Kidney epithelial cell (primary cell): ENCODE data around the gene GGT1. TPM values are rescaled to one million over a fixed set of nuclear protein-coding genes. Genes with fewer than 3 reads are reported as not detected.

Experiments
- DNase-seq: peaks from one replicate; pipeline ENCODE4 v3.0.0-alpha.2; 2010; ENCODE audit warnings: low read depth
- H3K27me3 ChIP-seq: 2 replicates; pipeline ENCODE4 v1.6.0; 2011; ENCODE audit warnings: low read length; ENCODE audit not compliant: control insufficient read depth, insufficient read depth
- H3K36me3 ChIP-seq: 2 replicates; pipeline ENCODE4 v1.5.1; 2011; ENCODE audit warnings: low read length; ENCODE audit not compliant: control insufficient read depth, insufficient read depth
- H3K4me3 ChIP-seq: 2 replicates; pipeline ENCODE4 v1.5.1; 2011; ENCODE audit warnings: low read depth, mild to moderate bottlenecking, control low read depth, low read length
- total RNA-seq: library from RNA; depleted of rRNA; stranded (reverse); fragments of >200 nt; gene quantifications from 2 replicates; pipeline ENCODE4 v1.2.3, GENCODE V29; 2015
- TF ChIP-seq, protein P1 (sequence below): IDR thresholded peaks from 2 replicates; pipeline ENCODE4 v1.5.1; 2011; ENCODE audit warnings: mild to moderate bottlenecking, moderate library complexity, low read length, control low read depth, inconsistent platforms; ENCODE audit not compliant: insufficient read depth, poor library complexity, severe bottlenecking

The GGT1 gene
- total RNA-seq, 1 donor from 2014 or later, result 22.8 TPM

DNA sequence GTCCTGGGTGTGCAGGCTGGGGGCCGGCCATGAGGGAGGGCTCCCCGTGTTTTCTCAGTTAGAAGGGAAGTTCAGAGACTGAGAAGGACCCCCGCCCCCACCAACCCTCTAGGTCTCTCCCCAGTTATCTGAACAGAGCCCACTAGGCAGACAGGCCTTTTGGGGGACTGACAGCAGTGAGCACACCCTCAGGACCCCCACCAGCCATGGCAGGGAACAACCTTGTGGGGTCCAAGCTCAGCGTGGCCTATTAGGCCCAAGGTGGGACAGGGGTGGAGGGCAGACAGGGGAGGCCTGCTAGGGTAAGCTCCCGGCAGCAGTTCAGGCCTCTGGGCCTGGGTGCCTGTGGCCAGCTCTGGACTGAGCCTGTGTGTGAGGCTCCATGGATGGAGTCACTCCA, 15.7 kb upstream of the GGT1 start:
- Histone ChIP-seq H3K4me3 (no peak overlapping the region), H3K27me3 (no peaks in the 10 kb centered on the region), H3K36me3 (peaks cover 1% of the 10 kb centered on the region)
- DNase-seq, result no peak
- TF ChIP-seq, protein P1, sequence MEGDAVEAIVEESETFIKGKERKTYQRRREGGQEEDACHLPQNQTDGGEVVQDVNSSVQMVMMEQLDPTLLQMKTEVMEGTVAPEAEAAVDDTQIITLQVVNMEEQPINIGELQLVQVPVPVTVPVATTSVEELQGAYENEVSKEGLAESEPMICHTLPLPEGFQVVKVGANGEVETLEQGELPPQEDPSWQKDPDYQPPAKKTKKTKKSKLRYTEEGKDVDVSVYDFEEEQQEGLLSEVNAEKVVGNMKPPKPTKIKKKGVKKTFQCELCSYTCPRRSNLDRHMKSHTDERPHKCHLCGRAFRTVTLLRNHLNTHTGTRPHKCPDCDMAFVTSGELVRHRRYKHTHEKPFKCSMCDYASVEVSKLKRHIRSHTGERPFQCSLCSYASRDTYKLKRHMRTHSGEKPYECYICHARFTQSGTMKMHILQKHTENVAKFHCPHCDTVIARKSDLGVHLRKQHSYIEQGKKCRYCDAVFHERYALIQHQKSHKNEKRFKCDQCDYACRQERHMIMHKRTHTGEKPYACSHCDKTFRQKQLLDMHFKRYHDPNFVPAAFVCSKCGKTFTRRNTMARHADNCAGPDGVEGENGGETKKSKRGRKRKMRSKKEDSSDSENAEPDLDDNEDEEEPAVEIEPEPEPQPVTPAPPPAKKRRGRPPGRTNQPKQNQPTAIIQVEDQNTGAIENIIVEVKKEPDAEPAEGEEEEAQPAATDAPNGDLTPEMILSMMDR, result no peak

DNA sequence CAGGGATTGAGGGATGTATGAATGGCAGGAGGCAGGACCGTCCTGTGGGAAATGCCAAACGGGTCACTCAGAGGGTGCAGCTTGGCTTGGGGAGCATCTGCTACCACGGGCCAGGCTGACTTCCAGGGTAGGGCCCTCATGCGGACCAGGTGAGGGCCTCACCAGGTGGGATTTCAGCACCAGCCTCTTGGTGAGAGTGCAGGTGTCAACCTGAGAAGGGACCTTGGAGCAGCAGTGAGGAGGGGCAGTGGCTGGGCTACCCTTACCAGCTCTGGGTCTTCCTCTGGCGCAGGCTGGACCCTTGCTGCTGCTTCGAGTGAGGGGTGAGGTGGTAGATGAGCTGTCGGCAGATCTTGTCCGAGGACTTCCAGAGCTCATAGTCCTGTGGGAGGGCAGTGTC, 15.0 kb upstream of the GGT1 start:
- TF ChIP-seq, protein P1, result no peak
- DNase-seq, result no peak

DNA sequence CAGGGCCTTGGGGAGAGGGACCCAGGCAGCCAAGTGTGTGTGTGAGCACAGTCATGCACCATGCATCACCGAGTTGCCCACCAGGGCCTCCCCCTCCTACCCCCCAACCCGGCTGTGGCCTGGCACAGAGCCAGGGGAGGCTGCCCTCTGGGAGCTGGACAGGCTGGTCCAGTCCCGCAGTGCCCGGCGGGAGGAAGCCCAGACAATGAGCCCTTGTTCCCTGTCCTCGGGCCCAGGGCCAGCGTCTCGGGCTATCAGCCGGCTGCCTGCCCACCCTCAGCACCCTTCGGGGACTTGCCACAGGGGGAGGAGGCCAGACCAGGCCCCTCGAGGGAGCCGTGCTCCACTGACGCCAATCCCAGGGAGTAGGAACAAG, 14.6 kb upstream of the GGT1 start:
- no peaks in the 10 kb centered on the region for H3K27me3 ChIP-seq
- H3K36me3 ChIP-seq, result peaks cover 1% of the 10 kb centered on the region
- no peak overlapping the region for H3K4me3 ChIP-seq
- no peak for DNase-seq
- TF ChIP-seq, protein P1, result no peak

More for the DNA sequence above, 15.0 kb upstream of the GGT1 start:
- Histone ChIP-seq H3K4me3 (no peak overlapping the region), H3K36me3 (peaks cover 1% of the 10 kb centered on the region), H3K27me3 (no peaks in the 10 kb centered on the region)

DNA sequence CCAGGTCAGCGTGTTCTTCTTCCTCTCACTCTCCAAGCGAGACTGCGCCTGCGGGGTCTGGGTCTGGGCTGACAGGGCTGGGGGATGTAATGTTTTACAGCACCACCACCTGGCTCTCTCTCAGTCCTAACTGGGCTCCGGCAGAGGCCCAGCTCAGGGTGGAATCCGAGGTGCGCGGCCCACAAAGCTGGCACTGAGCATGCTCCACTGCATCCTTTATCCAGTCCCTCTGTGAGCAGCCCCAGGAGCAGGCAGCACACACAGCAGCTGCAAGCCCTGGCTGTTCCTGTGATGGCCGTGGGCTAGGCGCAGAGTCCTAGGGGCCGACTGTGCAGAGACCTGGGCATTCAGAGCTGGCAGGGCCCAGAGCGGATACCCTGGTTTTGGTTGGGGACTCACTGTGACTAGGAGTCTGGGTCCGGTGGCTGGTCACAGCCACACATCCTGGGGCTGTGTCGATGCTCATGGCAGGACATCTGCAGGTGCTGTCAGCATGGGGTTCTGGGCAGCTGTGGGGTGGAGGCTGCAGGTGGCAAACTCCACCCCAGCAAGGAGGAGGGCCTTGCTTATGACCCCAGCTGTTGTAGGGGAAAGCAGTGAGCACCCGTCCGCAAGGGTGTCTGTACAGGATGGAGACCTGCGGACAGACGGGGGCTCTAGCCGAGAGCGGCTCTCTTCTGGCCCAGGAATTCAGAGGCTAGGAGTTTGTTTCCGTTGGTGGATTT, 14.1 kb upstream of the GGT1 start:
- Histone ChIP-seq H3K27me3 (no peaks in the 10 kb centered on the region), H3K36me3 (peaks cover 1% of the 10 kb centered on the region), H3K4me3 (no peak overlapping the region)
- DNase-seq, result no peak
- TF ChIP-seq, protein P1, result no peak

DNA sequence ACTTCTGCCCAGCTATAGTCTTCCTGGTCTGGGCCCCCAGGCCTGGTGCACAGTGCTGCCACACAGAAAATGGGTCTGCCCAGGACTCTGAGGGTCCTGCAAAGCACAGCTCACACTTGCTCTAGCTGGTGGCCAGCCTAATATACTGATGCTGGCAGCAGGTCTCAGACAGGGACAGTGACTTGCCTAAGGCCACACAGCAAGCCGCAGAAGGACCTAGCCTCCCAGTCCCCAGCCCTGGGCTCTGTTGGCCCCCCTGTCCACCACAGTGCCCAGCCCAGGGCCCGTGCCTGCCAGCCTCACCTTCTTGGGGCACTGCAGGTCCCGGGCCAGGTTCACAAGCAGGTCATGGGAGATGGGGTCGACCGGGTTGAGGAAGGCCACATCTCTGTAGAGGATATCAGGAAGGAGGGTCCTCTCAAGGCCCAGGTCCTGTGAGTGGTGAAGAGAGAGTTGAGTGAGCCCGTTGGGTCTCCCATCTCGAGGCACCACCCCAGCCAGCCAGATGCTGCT, 13.4 kb upstream of the GGT1 start:
- H3K27me3 ChIP-seq, result no peaks in the 10 kb centered on the region
- no peak overlapping the region for H3K4me3 ChIP-seq
- TF ChIP-seq, protein P1, result no peak
- peaks cover 1% of the 10 kb centered on the region for H3K36me3 ChIP-seq
- no peak for DNase-seq
